NT2/D1 (cell line): ENCODE data around the gene PACS1.

ENCODE experiments used
- SUZ12 ChIP-seq: IDR thresholded peaks from 2 replicates; pipeline ENCODE4 v1.6.1; 2011; ENCODE audit not compliant: insufficient read length, insufficient read depth; ENCODE audit errors: extremely low read depth
- YY1 ChIP-seq: IDR thresholded peaks from 2 replicates; pipeline ENCODE4 v1.6.1; 2011; ENCODE audit not compliant: insufficient read length, insufficient read depth
- ZNF274 ChIP-seq: IDR thresholded peaks from 2 replicates; pipeline ENCODE4 v1.6.1; 2011; ENCODE audit warnings: mild to moderate bottlenecking, low read depth, low read length

DNA sequence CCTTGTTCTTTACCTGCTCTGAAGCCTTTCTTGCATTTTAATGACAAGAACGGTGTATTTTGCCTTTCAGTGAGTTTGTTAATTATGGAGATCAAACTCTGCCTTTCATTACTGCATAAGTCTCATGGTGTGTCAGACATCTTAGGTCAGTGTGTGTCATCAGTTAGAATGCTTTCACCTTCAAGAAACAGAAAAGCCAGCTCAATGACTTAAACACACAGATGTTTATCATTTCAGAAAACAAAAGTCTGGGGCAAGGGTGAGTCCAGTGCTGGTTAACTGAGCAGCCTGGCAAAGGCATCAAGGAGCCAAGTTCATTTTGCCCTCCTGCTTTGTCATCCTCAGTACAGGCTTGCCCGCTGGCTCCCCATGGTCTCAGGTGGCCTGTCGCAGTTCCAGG, 54.5 kb downstream of the PACS1 start:
- TF ChIP-seq ZNF274 (no peak), SUZ12 (no peak), YY1 (no peak)
